Measurements from ENCODE around the gene INPP5A. TPM values are rescaled to one million over a fixed set of nuclear protein-coding genes. Genes with fewer than 3 reads are reported as not detected.

INPP5A gene
- total RNA-seq, 1 experiment from 2014 or later, result 12.3 TPM

- DNase-seq (ENCODE audit: low read depth, low spot score), result no peak
- intact Hi-C loops (cut with micrococcal nuclease), result no loop called here
- H4K20me1 ChIP-seq (ENCODE audit: insufficient read depth), result no peaks in the 10 kb centered on the region
- no peak for ATAC-seq
- CTCF ChIA-PET, result no interaction called here
- no peaks in the 10 kb centered on the region for H3K9me3 ChIP-seq (ENCODE audit: control insufficient read depth in 1 of 2, insufficient read depth in 1 of 2, low read depth in 1 of 2, low read length in 2 of 2)
- H3K79me2 ChIP-seq (ENCODE audit: insufficient read depth, low read length), result no peaks in the 10 kb centered on the region
- no TSS peak for BruUV-seq (replicated peaks)
- H3K4me1 ChIP-seq (ENCODE audit: control insufficient read depth in 1 of 2, insufficient read depth in 2 of 2, low read length in 2 of 2), result peaks cover 30 to 41% of the 10 kb centered on the region in 2 experiments
- TF ChIP-seq MAX (IDR thresholded peaks at IDR 0.05), result no peak
- no peak for TF ChIP-seq POLR2AphosphoS5 (IDR thresholded peaks at IDR 0.05; ENCODE audit: low read depth, low read length)
- TF ChIP-seq YY1 (IDR thresholded peaks at IDR 0.05; ENCODE audit: extremely low read depth, insufficient replicate concordance, low read depth, low read length), result no peak
- no peak for TF ChIP-seq SP1 (IDR thresholded peaks at IDR 0.05; ENCODE audit: low read depth)
- TF ChIP-seq JUND (IDR thresholded peaks at IDR 0.05), result no peak
- no peak for TF ChIP-seq CTCF (IDR thresholded peaks at IDR 0.05 in 2 of 3, conservative IDR thresholded peaks at IDR 0.05 in 1 of 3; ENCODE audit: borderline replicate concordance in 1 of 3, insufficient read depth in 1 of 3, low read depth in 2 of 3, low read length in 2 of 3)
- no peak for TF ChIP-seq ELF1 (IDR thresholded peaks at IDR 0.05; ENCODE audit: borderline replicate concordance, low read depth)
- TF ChIP-seq REST (IDR thresholded peaks at IDR 0.05; ENCODE audit: low read depth), result no peak
- no peak for TF ChIP-seq RAD21 (IDR thresholded peaks at IDR 0.05; ENCODE audit: low read depth)
- RAD21 ChIA-PET (ENCODE audit: low non-redundant PET in 1 of 2, low total read pairs in 2 of 2, uncharacterized antibody in 2 of 2, unreplicated experiment in 2 of 2), result no interaction called here
- H3K27ac ChIP-seq (ENCODE audit: low read depth, low read length), result no peak overlapping the region
- H3K9ac ChIP-seq (ENCODE audit: low read length), result no peak overlapping the region
- H3K4me2 ChIP-seq (ENCODE audit: low read length), result no peak overlapping the region
- no peak overlapping the region for H3K4me3 ChIP-seq (replicated peaks in 1 of 2; ENCODE audit: low read depth in 1 of 2, low read length in 2 of 2)
- POLR2A ChIA-PET, result no interaction called here
- H3K9me2 ChIP-seq (ENCODE audit: insufficient read depth), result no peaks in the 10 kb centered on the region
- H2AFZ ChIP-seq (ENCODE audit: low read depth, low read length, poor library complexity, severe bottlenecking), result no peak overlapping the region
- H3K36me3 ChIP-seq (ENCODE audit: control insufficient read depth in 1 of 2, insufficient read depth in 2 of 2, low read length in 2 of 2), result no peaks in the 10 kb centered on the region
- H3K27me3 ChIP-seq (ENCODE audit: insufficient read depth, low read length), result no peaks in the 10 kb centered on the region
Measured at GRCh38 chr10:132514821-132515520, 22.6 kb upstream of the INPP5A start.
